A549 (cell line): ENCODE results near the gene MAG. TPM values are rescaled to one million over a fixed set of nuclear protein-coding genes. Genes with fewer than 3 reads are reported as not detected.

Experiments
- ATAC-seq, 2 experiments: fragments of 200-7000 bp in 1 of 2; fragments of >200 bp in 1 of 2; cut with Nextera tagmentation in 1 of 2; cut with Tn5 transposase in 1 of 2; 3 replicates each; pipeline versions ENCODE4 v1.8.0 to v1.9.1; 2018 to 2020; ENCODE audit warnings: mild to moderate bottlenecking in 1 of 2, moderate library complexity in 1 of 2
- CTCF ChIA-PET: fragments of 300-600 bp; sonication (Branson Sonifier 250); formaldehyde crosslinking; extraction: SDS; loops from one replicate; lab custom pipeline; 2021; ENCODE audit warnings: antibody characterized with exemption, inconsistent platforms; lab: Yijun Ruan, JAX
- POLR2A ChIA-PET: fragments of 350-600 bp; formaldehyde crosslinking; extraction: SDS; loops from one replicate; lab custom pipeline; 2021; ENCODE audit warnings: antibody characterized with exemption, inconsistent platforms; lab: Yijun Ruan, JAX
- DNase-seq, 2 experiments: peaks; one replicate each; pipeline versions ENCODE4 v3.0.0 to v3.0.0-alpha.2; 2011 to 2016; ENCODE audit warnings: low read depth in 1 of 2, low spot score in 1 of 2
- FAIRE-seq: peaks from 2 replicates; lab custom pipeline; 2011; peaks lifted over from hg19 to GRCh38; lab: Jason Lieb, UNC
- H3K27ac ChIP-seq, 2 experiments: fragments of >200 bp; sonication (Bioruptor Twin); formaldehyde crosslinking; 3 replicates each; pipeline ENCODE4 v1.5.1; 2016 to 2017
- H3K4me1 ChIP-seq: fragments of >200 bp; sonication (Bioruptor Twin); formaldehyde crosslinking; 3 replicates; pipeline ENCODE4 v1.6.1; 2016
- H3K4me2 ChIP-seq: fragments of >200 bp; sonication (Bioruptor Twin); formaldehyde crosslinking; 3 replicates; pipeline ENCODE4 v1.6.1; 2016
- H3K4me3 ChIP-seq: fragments of >200 bp; sonication (Bioruptor Twin); formaldehyde crosslinking; 3 replicates; pipeline ENCODE4 v1.5.1; 2016
- H3K9me3 ChIP-seq: fragments of >200 bp; sonication (Bioruptor Twin); formaldehyde crosslinking; 3 replicates; pipeline ENCODE4 v1.6.1; 2016
- CHD2 ChIP-seq: fragments of 150-350 bp; IDR thresholded peaks from 2 replicates; pipeline ENCODE4 v1.6.1; 2014; ENCODE audit warnings: low read length; ENCODE audit not compliant: partially characterized antibody
- CHD4 ChIP-seq: fragments of 200-600 bp; sonication (generic); IDR thresholded peaks from 2 replicates; pipeline ENCODE4 v1.6.1; 2016; ENCODE audit warnings: antibody characterized with exemption, mild to moderate bottlenecking, borderline replicate concordance
- EHF ChIP-seq: fragments of 250-450 bp; sonication (Bioruptor Pico); IDR thresholded peaks from 2 replicates; pipeline ENCODE4 v1.5.0; 2020; ENCODE audit warnings: mild to moderate bottlenecking
- EP300 ChIP-seq, 2 experiments: fragments of >200 bp; sonication (Bioruptor Twin); formaldehyde crosslinking; IDR thresholded peaks; 2 replicates in 1 of 2; 3 replicates in 1 of 2; pipeline ENCODE4 v1.6.1; 2016 to 2017
- GATA3 ChIP-seq: IDR thresholded peaks from 2 replicates; pipeline ENCODE4 v1.6.1; 2012; ENCODE audit warnings: borderline replicate concordance
- KDM5A ChIP-seq: fragments of 200-600 bp; sonication (generic); IDR thresholded peaks from 2 replicates; pipeline ENCODE4 v1.6.1; 2016; ENCODE audit warnings: antibody characterized with exemption, mild to moderate bottlenecking
- NFE2L2 ChIP-seq: fragments of 150-350 bp; conservative IDR thresholded peaks from 2 replicates; pipeline ENCODE4 v1.6.1; 2014; ENCODE audit warnings: low read length
- NPAS2 ChIP-seq: fragments of 250-450 bp; sonication (Bioruptor Pico); IDR thresholded peaks from 2 replicates; pipeline ENCODE4 v1.8.0; 2022; ENCODE audit warnings: mild to moderate bottlenecking, moderate library complexity, borderline replicate concordance
- NR3C1 ChIP-seq: fragments of >200 bp; sonication (Bioruptor Twin); formaldehyde crosslinking; IDR thresholded peaks from 3 replicates; pipeline ENCODE4 v1.6.1; 2017
- PHF8 ChIP-seq: fragments of 200-600 bp; sonication (generic); IDR thresholded peaks from 2 replicates; pipeline ENCODE4 v1.6.1; 2016; ENCODE audit warnings: low read depth, mild to moderate bottlenecking, antibody characterized with exemption, moderate library complexity, borderline replicate concordance
- REST ChIP-seq: fragments of 200-600 bp; sonication (generic); IDR thresholded peaks from 2 replicates; pipeline ENCODE4 v1.6.1; 2016; ENCODE audit warnings: antibody characterized with exemption, mild to moderate bottlenecking, moderate library complexity
- RFX5 ChIP-seq: fragments of 450-650 bp; IDR thresholded peaks from 2 replicates; pipeline ENCODE4 v1.7.1; 2014; ENCODE audit warnings: antibody characterized with exemption, mild to moderate bottlenecking, moderate library complexity
- RNF2 ChIP-seq: fragments of 200-600 bp; sonication (generic); IDR thresholded peaks from 2 replicates; pipeline ENCODE4 v1.6.1; 2016; ENCODE audit warnings: low read depth, mild to moderate bottlenecking, antibody characterized with exemption, moderate library complexity, borderline replicate concordance
- TFCP2L1 ChIP-seq: fragments of 250-450 bp; sonication (Bioruptor Pico); IDR thresholded peaks from 2 replicates; pipeline ENCODE4 v1.5.0; 2021; ENCODE audit warnings: mild to moderate bottlenecking
- TP53 ChIP-seq: fragments of 250-450 bp; sonication (Bioruptor Pico); IDR thresholded peaks from 2 replicates; pipeline ENCODE4 v1.5.0; 2021; ENCODE audit warnings: mild to moderate bottlenecking, moderate library complexity
- ZFP36 ChIP-seq: fragments of 450-650 bp; IDR thresholded peaks from 2 replicates; pipeline ENCODE4 v1.6.1; 2014; ENCODE audit warnings: borderline replicate concordance; ENCODE audit not compliant: partially characterized antibody
- WGBS: methylation state at CpG from one replicate; pipeline ENCODE4 v1.1.6; 2017; ENCODE audit errors: missing lambda C conversion rate; 5-methylcytosine and 5-hydroxymethylcytosine counted together
- polyA plus RNA-seq, 4 experiments: library from polyadenylated mRNA; depleted of rRNA in 3 of 4; stranded (reverse); fragments of >200 nt; fragmentation: RNase III in 1 of 4; extraction: RNeasy Plus Mini Kit Qiagen cat#74134 plus additional on column Dnase treatment in 1 of 4; gene quantifications; 2 replicates in 3 of 4; 3 replicates in 1 of 4; pipeline ENCODE4 v1.2.3, GENCODE V29; 2011 to 2017
- TF ChIP-seq, protein P1 (sequence below): fragments of 250-450 bp; sonication (Bioruptor Pico); IDR thresholded peaks from 2 replicates; pipeline ENCODE4 v1.5.0; 2020; ENCODE audit warnings: low read depth, mild to moderate bottlenecking, moderate library complexity
- TF ChIP-seq, protein P2 (sequence below): IDR thresholded peaks from 2 replicates; pipeline ENCODE4 v1.6.1; 2012
- TF ChIP-seq, protein P3 (sequence below): fragments of 250-450 bp; sonication (Bioruptor Pico); IDR thresholded peaks from 2 replicates; pipeline ENCODE4 v1.5.0; 2021; ENCODE audit warnings: mild to moderate bottlenecking, moderate library complexity, borderline replicate concordance

Gene MAG
- polyA plus RNA-seq, 2 of the 4 experiments (the other 2 are of a cell fraction): not detected

DNA sequence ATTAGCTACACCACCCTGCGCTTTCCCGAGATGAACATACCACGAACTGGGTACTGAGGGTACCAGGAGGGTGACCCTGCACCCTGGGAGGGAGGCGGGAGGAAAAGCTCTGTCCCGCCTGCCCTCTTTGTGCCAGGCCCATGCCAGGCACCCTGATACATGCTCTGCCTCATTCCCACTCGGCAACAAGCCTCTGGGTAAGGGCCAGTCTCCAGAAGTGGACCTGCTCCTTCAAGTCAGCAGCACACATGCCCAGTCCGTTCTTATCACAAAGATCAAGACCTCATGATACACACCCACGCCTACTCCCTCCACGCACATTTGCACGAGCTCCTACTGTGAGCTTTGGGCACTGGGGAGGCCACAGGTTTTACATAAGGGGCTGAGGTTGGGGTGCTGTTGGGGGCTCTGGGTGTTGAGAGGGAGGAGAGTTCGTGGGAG, 53.7 kb downstream of the MAG start:
- FAIRE-seq: no peak
- H3K4me2 ChIP-seq: no peak overlapping the region
- 13% methylated on average over 11 of the region's 11 CpGs for WGBS
- no peak for DNase-seq
- CTCF ChIA-PET: interaction anchor here (0.6 to 15.0 kb wide), 9 partner anchors 7 to 150 kb away, joined by 3 to 368 read pairs (median 5); no protein-coding TSS in a partner anchor
- POLR2A ChIA-PET: no interaction called here
- no peak for TF ChIP-seq CHD2
- no peak for TF ChIP-seq PHF8
- TF ChIP-seq, protein P1, sequence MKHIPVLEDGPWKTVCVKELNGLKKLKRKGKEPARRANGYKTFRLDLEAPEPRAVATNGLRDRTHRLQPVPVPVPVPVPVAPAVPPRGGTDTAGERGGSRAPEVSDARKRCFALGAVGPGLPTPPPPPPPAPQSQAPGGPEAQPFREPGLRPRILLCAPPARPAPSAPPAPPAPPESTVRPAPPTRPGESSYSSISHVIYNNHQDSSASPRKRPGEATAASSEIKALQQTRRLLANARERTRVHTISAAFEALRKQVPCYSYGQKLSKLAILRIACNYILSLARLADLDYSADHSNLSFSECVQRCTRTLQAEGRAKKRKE: no peak
- TF ChIP-seq NR3C1: no peak
- TF ChIP-seq ZFP36: no peak
- no peak for TF ChIP-seq RFX5
- TF ChIP-seq, protein P2, sequence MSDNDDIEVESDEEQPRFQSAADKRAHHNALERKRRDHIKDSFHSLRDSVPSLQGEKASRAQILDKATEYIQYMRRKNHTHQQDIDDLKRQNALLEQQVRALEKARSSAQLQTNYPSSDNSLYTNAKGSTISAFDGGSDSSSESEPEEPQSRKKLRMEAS: no peak
- TF ChIP-seq EHF: no peak
- no peak for TF ChIP-seq GATA3
- no peak for TF ChIP-seq REST
- TF ChIP-seq NPAS2 (CRISPR knock-in tag): no peak
- TF ChIP-seq KDM5A: no peak
- no peak for TF ChIP-seq RNF2
- no peak for TF ChIP-seq EP300 (IDR thresholded peaks at IDR 0.05)
- no peak for TF ChIP-seq TP53 (CRISPR knock-in tag)
- no peak for TF ChIP-seq TFCP2L1 (CRISPR knock-in tag)
- no peaks in the 10 kb centered on the region for H3K9me3 ChIP-seq
- no peaks in the 10 kb centered on the region for H3K4me1 ChIP-seq
- H3K4me3 ChIP-seq: no peak overlapping the region
- no peak for ATAC-seq
- H3K27ac ChIP-seq: no peak overlapping the region

- WGBS: 37% methylated on average over 28 of the region's 28 CpGs
These were observed 54.5 kb downstream of the MAG start for GRCh38 chr19:35346193-35347052.

More at GRCh38 chr19:35346193-35347052, 54.5 kb downstream of the MAG start:
- POLR2A ChIA-PET: no interaction called here
- ATAC-seq: no peak
- no peaks in the 10 kb centered on the region for H3K4me1 ChIP-seq
- no peak for DNase-seq
- no peaks in the 10 kb centered on the region for H3K9me3 ChIP-seq
- no peak for FAIRE-seq
- H3K4me2 ChIP-seq: no peak overlapping the region
- TF ChIP-seq EP300 (IDR thresholded peaks at IDR 0.05) (no peak), CHD4 (no peak), KDM5A (no peak), EHF (no peak), NFE2L2 (no peak)
- TF ChIP-seq, protein P3, sequence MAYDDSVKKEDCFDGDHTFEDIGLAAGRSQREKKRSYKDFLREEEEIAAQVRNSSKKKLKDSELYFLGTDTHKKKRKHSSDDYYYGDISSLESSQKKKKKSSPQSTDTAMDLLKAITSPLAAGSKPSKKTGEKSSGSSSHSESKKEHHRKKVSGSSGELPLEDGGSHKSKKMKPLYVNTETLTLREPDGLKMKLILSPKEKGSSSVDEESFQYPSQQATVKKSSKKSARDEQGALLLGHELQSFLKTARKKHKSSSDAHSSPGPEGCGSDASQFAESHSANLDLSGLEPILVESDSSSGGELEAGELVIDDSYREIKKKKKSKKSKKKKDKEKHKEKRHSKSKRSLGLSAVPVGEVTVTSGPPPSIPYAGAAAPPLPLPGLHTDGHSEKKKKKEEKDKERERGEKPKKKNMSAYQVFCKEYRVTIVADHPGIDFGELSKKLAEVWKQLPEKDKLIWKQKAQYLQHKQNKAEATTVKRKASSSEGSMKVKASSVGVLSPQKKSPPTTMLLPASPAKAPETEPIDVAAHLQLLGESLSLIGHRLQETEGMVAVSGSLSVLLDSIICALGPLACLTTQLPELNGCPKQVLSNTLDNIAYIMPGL (CRISPR knock-in tag): no peak
- TF ChIP-seq, all 56 proteins: peak for 0
- CTCF ChIA-PET: interaction anchor here (1.2 to 15.0 kb wide), 7 partner anchors 11 to 164 kb away, joined by 3 to 368 read pairs (median 5); no protein-coding TSS in a partner anchor
- no peak overlapping the region for H3K4me3 ChIP-seq
- no peak overlapping the region for H3K27ac ChIP-seq
